ENCODE measurements around the gene CACNA2D2.
A peak's percentile ranks its signal among the peaks of the same experiment; 100 is the strongest.

The CACNA2D2 gene

DNA sequence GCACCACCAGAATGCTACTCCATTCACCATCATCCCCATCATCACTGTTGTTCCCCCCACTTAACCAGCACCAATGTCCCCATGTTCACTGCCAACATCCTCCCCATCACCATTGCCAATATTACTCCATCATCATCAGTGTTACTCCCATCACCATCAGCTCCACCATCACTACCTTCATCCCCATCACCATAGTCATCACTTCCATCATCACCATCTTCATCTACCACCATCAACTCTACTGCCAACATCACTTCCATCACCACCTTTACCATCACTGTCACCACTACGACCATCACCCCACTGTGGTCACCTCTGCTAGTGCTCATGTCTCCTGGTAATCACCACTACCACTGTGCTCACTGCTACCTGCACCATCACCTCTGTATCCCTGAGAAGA is 96.9 kb downstream of the CACNA2D2 start:
- Histone ChIP-seq H3K36me3 (ENCODE audit: control insufficient read depth in 1 of 2, insufficient read depth in 2 of 2, low read length in 2 of 2) (no peaks in the 10 kb centered on the region), H3K9ac (ENCODE audit: low read depth in 1 of 2, low read length in 2 of 2) (no peak overlapping the region), H3K4me3 (ENCODE audit: low read depth in 1 of 2, low read length in 2 of 2) (no peak overlapping the region), H3K4me1 (ENCODE audit: control insufficient read depth in 1 of 2, insufficient read depth in 2 of 2, low read length in 2 of 2) (peaks cover 0 to 5% of the 10 kb centered on the region in 2 donors), H3K9me3 (ENCODE audit: control insufficient read depth in 1 of 2, low read length in 2 of 2) (no peaks in the 10 kb centered on the region), H3K27me3 (ENCODE audit: control insufficient read depth in 1 of 2, insufficient read depth in 2 of 2, low read length in 2 of 2) (no peaks in the 10 kb centered on the region), H3K27ac (ENCODE audit: low read depth, low read length) (no peak overlapping the region)

- Histone ChIP-seq H3K9me3 (ENCODE audit: control insufficient read depth in 1 of 2, low read length in 2 of 2) (no peaks in the 10 kb centered on the region), H3K9ac (ENCODE audit: low read depth in 1 of 2, low read length in 2 of 2) (no peak overlapping the region), H3K4me3 (ENCODE audit: low read depth in 1 of 2, low read length in 2 of 2) (no peak overlapping the region), H3K4me1 (ENCODE audit: control insufficient read depth in 1 of 2, insufficient read depth in 2 of 2, low read length in 2 of 2) (peaks cover 0 to 5% of the 10 kb centered on the region in 2 donors), H3K36me3 (ENCODE audit: control insufficient read depth in 1 of 2, insufficient read depth in 2 of 2, low read length in 2 of 2) (no peaks in the 10 kb centered on the region), H3K27ac (ENCODE audit: low read depth, low read length) (no peak overlapping the region), H3K27me3 (ENCODE audit: control insufficient read depth in 1 of 2, insufficient read depth in 2 of 2, low read length in 2 of 2) (no peaks in the 10 kb centered on the region)
These were observed 98.2 kb downstream of the CACNA2D2 start for GRCh38 chr3:50405249-50405648.

- Histone ChIP-seq H3K27me3 (ENCODE audit: control insufficient read depth in 1 of 2, insufficient read depth in 2 of 2, low read length in 2 of 2) (no peaks in the 10 kb centered on the region), H3K4me3 (ENCODE audit: low read depth in 1 of 2, low read length in 2 of 2) (no peak overlapping the region), H3K36me3 (ENCODE audit: control insufficient read depth in 1 of 2, insufficient read depth in 2 of 2, low read length in 2 of 2) (no peaks in the 10 kb centered on the region), H3K27ac (ENCODE audit: low read depth, low read length) (no peak overlapping the region), H3K9me3 (ENCODE audit: control insufficient read depth in 1 of 2, low read length in 2 of 2) (no peaks in the 10 kb centered on the region), H3K9ac (ENCODE audit: low read depth in 1 of 2, low read length in 2 of 2) (no peak overlapping the region), H3K4me1 (ENCODE audit: control insufficient read depth in 1 of 2, insufficient read depth in 2 of 2, low read length in 2 of 2) (peaks cover 0 to 5% of the 10 kb centered on the region in 2 donors)
These were observed 101.3 kb downstream of the CACNA2D2 start for GRCh38 chr3:50401978-50402595.

GRCh38 chr3:50396502-50396901 is 106.9 kb downstream of the CACNA2D2 start:
- H3K9ac ChIP-seq (ENCODE audit: low read depth in 1 of 2, low read length in 2 of 2), result no peak overlapping the region

GRCh38 chr3:50395070-50395860 is 108.2 kb downstream of the CACNA2D2 start:
- Histone ChIP-seq H3K9me3 (ENCODE audit: control insufficient read depth in 1 of 2, low read length in 2 of 2) (no peaks in the 10 kb centered on the region), H3K4me1 (ENCODE audit: control insufficient read depth in 1 of 2, insufficient read depth in 2 of 2, low read length in 2 of 2) (peaks cover 17 to 19% of the 10 kb centered on the region in 2 donors), H3K9ac (ENCODE audit: low read depth in 1 of 2, low read length in 2 of 2) (no peak overlapping the region), H3K4me3 (ENCODE audit: low read depth in 1 of 2, low read length in 2 of 2) (no peak overlapping the region), H3K36me3 (ENCODE audit: control insufficient read depth in 1 of 2, insufficient read depth in 2 of 2, low read length in 2 of 2) (no peaks in the 10 kb centered on the region), H3K27me3 (ENCODE audit: control insufficient read depth in 1 of 2, insufficient read depth in 2 of 2, low read length in 2 of 2) (no peaks in the 10 kb centered on the region), H3K27ac (ENCODE audit: low read depth, low read length) (no peak overlapping the region)

More at GRCh38 chr3:50396502-50396901, 106.9 kb downstream of the CACNA2D2 start:
- H3K36me3 ChIP-seq (ENCODE audit: control insufficient read depth in 1 of 2, insufficient read depth in 2 of 2, low read length in 2 of 2), result no peaks in the 10 kb centered on the region
- H3K4me1 ChIP-seq (ENCODE audit: control insufficient read depth in 1 of 2, insufficient read depth in 2 of 2, low read length in 2 of 2), result peaks cover 4 to 7% of the 10 kb centered on the region in 2 donors
- H3K27ac ChIP-seq (ENCODE audit: low read depth, low read length), result no peak overlapping the region
- no peaks in the 10 kb centered on the region for H3K27me3 ChIP-seq (ENCODE audit: control insufficient read depth in 1 of 2, insufficient read depth in 2 of 2, low read length in 2 of 2)
- no peak overlapping the region for H3K4me3 ChIP-seq (ENCODE audit: low read depth in 1 of 2, low read length in 2 of 2)
- no peaks in the 10 kb centered on the region for H3K9me3 ChIP-seq (ENCODE audit: control insufficient read depth in 1 of 2, low read length in 2 of 2)

DNA sequence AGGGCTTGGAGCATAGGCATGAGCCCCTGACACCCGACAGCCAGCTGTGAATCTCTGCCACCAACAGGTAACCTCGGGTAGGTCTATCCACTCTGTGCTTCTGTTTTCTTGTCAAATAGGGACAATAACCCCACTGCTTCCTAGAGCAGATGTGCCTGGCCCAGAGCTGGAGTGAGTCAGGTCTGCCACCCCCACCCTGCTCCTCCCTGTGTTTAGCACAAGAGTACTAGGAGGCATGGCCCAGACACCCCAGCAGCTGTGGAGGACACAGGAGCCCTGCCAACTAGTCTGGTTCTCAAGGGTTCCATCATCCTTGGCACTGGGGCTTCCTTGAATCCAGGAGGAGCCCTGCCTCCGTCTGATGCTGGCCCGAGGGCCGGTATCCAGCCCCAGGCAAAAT is 110.4 kb downstream of the CACNA2D2 start:
- no peaks in the 10 kb centered on the region for H3K36me3 ChIP-seq (ENCODE audit: control insufficient read depth in 1 of 2, insufficient read depth in 2 of 2, low read length in 2 of 2)
- peaks cover 20 to 21% of the 10 kb centered on the region in 2 donors for H3K4me1 ChIP-seq (ENCODE audit: control insufficient read depth in 1 of 2, insufficient read depth in 2 of 2, low read length in 2 of 2)
- H3K9ac ChIP-seq (ENCODE audit: low read depth in 1 of 2, low read length in 2 of 2), result no peak overlapping the region
- no peak overlapping the region for H3K4me3 ChIP-seq (ENCODE audit: low read depth in 1 of 2, low read length in 2 of 2)
- H3K27me3 ChIP-seq (ENCODE audit: control insufficient read depth in 1 of 2, insufficient read depth in 2 of 2, low read length in 2 of 2), result no peaks in the 10 kb centered on the region
- no peaks in the 10 kb centered on the region for H3K9me3 ChIP-seq (ENCODE audit: control insufficient read depth in 1 of 2, low read length in 2 of 2)
- no peak overlapping the region for H3K27ac ChIP-seq (ENCODE audit: low read depth, low read length)

DNA sequence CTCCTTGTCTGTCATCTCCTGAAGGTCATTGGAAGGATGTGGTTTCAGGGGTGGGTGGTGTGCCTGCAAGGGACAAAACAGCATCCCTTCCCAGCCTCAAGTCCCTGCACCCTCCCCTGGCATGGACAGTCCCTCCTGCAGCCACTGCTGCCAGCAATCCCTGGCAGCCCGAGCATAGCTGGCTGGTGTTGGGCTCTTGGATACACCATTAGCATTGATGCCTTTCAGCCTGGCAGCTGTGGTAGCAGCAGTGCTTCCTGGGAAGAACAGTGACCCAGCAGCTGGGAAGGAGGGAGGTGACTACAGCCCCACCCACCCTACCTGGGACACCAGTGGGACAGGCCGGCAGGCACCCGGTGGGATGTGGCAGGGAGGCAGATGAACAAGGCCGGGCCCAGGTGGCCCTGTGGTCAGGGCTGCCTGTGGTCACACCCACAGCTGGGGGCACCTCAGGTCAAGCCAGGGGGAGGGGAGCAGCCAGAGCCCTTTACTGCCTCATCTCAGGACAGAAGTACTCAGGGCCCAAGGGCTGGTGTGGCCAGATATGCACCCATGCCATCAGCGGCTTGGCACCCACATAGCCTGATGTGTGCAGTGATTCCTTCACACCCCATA is 111.2 kb downstream of the CACNA2D2 start:
- Histone ChIP-seq H3K4me3 (ENCODE audit: low read depth in 1 of 2, low read length in 2 of 2) (no peak overlapping the region), H3K9me3 (ENCODE audit: control insufficient read depth in 1 of 2, low read length in 2 of 2) (no peaks in the 10 kb centered on the region), H3K27me3 (ENCODE audit: control insufficient read depth in 1 of 2, insufficient read depth in 2 of 2, low read length in 2 of 2) (no peaks in the 10 kb centered on the region), H3K9ac (ENCODE audit: low read depth in 1 of 2, low read length in 2 of 2) (no peak overlapping the region), H3K27ac (ENCODE audit: low read depth, low read length) (no peak overlapping the region), H3K36me3 (ENCODE audit: control insufficient read depth in 1 of 2, insufficient read depth in 2 of 2, low read length in 2 of 2) (no peaks in the 10 kb centered on the region), H3K4me1 (ENCODE audit: control insufficient read depth in 1 of 2, insufficient read depth in 2 of 2, low read length in 2 of 2) (peaks cover 20 to 21% of the 10 kb centered on the region in 2 donors)

GRCh38 chr3:50390508-50391224 is 112.8 kb downstream of the CACNA2D2 start:
- Histone ChIP-seq H3K27me3 (ENCODE audit: control insufficient read depth in 1 of 2, insufficient read depth in 2 of 2, low read length in 2 of 2) (no peaks in the 10 kb centered on the region), H3K4me1 (ENCODE audit: control insufficient read depth in 1 of 2, insufficient read depth in 2 of 2, low read length in 2 of 2) (peaks cover 19 to 21% of the 10 kb centered on the region in 2 donors), H3K27ac (ENCODE audit: low read depth, low read length) (no peak overlapping the region), H3K9ac (ENCODE audit: low read depth in 1 of 2, low read length in 2 of 2) (peak overlapping the region; percentile 13 to 60), H3K36me3 (ENCODE audit: control insufficient read depth in 1 of 2, insufficient read depth in 2 of 2, low read length in 2 of 2) (no peaks in the 10 kb centered on the region), H3K4me3 (ENCODE audit: low read depth in 1 of 2, low read length in 2 of 2) (no peak overlapping the region), H3K9me3 (ENCODE audit: control insufficient read depth in 1 of 2, low read length in 2 of 2) (no peaks in the 10 kb centered on the region)

- no peak overlapping the region for H3K9ac ChIP-seq (ENCODE audit: low read depth in 1 of 2, low read length in 2 of 2)
- H3K36me3 ChIP-seq (ENCODE audit: control insufficient read depth in 1 of 2, insufficient read depth in 2 of 2, low read length in 2 of 2), result no peaks in the 10 kb centered on the region
- no peaks in the 10 kb centered on the region for H3K9me3 ChIP-seq (ENCODE audit: control insufficient read depth in 1 of 2, low read length in 2 of 2)
- H3K4me3 ChIP-seq (ENCODE audit: low read depth in 1 of 2, low read length in 2 of 2), result no peak overlapping the region
- H3K4me1 ChIP-seq (ENCODE audit: control insufficient read depth in 1 of 2, insufficient read depth in 2 of 2, low read length in 2 of 2), result peaks cover 17 to 21% of the 10 kb centered on the region in 2 donors
- no peak overlapping the region for H3K27ac ChIP-seq (ENCODE audit: low read depth, low read length)
- H3K27me3 ChIP-seq (ENCODE audit: control insufficient read depth in 1 of 2, insufficient read depth in 2 of 2, low read length in 2 of 2), result no peaks in the 10 kb centered on the region
These were observed 114.0 kb downstream of the CACNA2D2 start for GRCh38 chr3:50389414-50389767.

Measured in duodenal mucosa (tissue), 2 donors.